ENCODE results near the gene ACADVL. TPM values are rescaled to one million over a fixed set of nuclear protein-coding genes. Genes with fewer than 3 reads are reported as not detected.
A peak's percentile ranks its signal among the peaks of the same experiment; 100 is the strongest.

ACADVL gene
- total RNA-seq, 1 donor from 2014 or later: 1,048 TPM

- Histone ChIP-seq H3K27ac (no peak overlapping the region), H3K9me3 (no peaks in the 10 kb centered on the region), H3K4me3 (no peak overlapping the region), H3K4me1 (peaks cover 8 to 13% of the 10 kb centered on the region in 2 donors), H3K36me3 (peaks cover 28 to 58% of the 10 kb centered on the region in 2 donors), H3K27me3 (peaks cover 17% of the 10 kb centered on the region)
- DNase-seq (ENCODE audit: low spot score in 2 of 2): no peak
- TF ChIP-seq CTCF (IDR thresholded peaks at IDR 0.05): no peak
- intact Hi-C loops (cut with DNase I): no loop called here
Observed at GRCh38 chr17:7258731-7259554, 39.2 kb downstream of the ACADVL start.

GRCh38 chr17:7259555-7259889, 39.8 kb downstream of the ACADVL start:
- peaks cover 17% of the 10 kb centered on the region for H3K27me3 ChIP-seq
- peaks cover 22 to 52% of the 10 kb centered on the region in 2 donors for H3K36me3 ChIP-seq
- no peaks in the 10 kb centered on the region for H3K9me3 ChIP-seq
- DNase-seq (ENCODE audit: low spot score in 2 of 2): no peak
- no peak overlapping the region for H3K27ac ChIP-seq
- peaks cover 8 to 13% of the 10 kb centered on the region in 2 donors for H3K4me1 ChIP-seq
- intact Hi-C loops (cut with DNase I): no loop called here
- no peak for TF ChIP-seq CTCF (IDR thresholded peaks at IDR 0.05)
- H3K4me3 ChIP-seq: no peak overlapping the region

GRCh38 chr17:7260151-7260550, 40.4 kb downstream of the ACADVL start:
- no peak overlapping the region for H3K27ac ChIP-seq

GRCh38 chr17:7260651-7261378, 41.1 kb downstream of the ACADVL start:
- intact Hi-C loops (cut with DNase I): no loop called here
- DNase-seq (ENCODE audit: low spot score in 2 of 2): no peak
- peaks cover 17% of the 10 kb centered on the region for H3K27me3 ChIP-seq
- no peak for TF ChIP-seq CTCF (IDR thresholded peaks at IDR 0.05)
- H3K27ac ChIP-seq: no peak overlapping the region
- no peaks in the 10 kb centered on the region for H3K9me3 ChIP-seq
- peaks cover 9 to 41% of the 10 kb centered on the region in 2 donors for H3K36me3 ChIP-seq
- H3K4me1 ChIP-seq: peaks cover 8 to 13% of the 10 kb centered on the region in 2 donors
- peak overlapping the region; percentile 35 to 53 for H3K4me3 ChIP-seq

More at GRCh38 chr17:7260151-7260550, 40.4 kb downstream of the ACADVL start:
- Histone ChIP-seq H3K4me3 (no peak overlapping the region), H3K36me3 (peaks cover 16 to 48% of the 10 kb centered on the region in 2 donors), H3K4me1 (peaks cover 8 to 13% of the 10 kb centered on the region in 2 donors), H3K27me3 (peaks cover 17% of the 10 kb centered on the region), H3K9me3 (no peaks in the 10 kb centered on the region)
- no peak for DNase-seq (ENCODE audit: low spot score in 2 of 2)
- TF ChIP-seq CTCF (IDR thresholded peaks at IDR 0.05): no peak
- intact Hi-C loops (cut with DNase I): no loop called here

- H3K4me3 ChIP-seq: peak overlapping the region; percentile 35 to 53
- no peak for TF ChIP-seq CTCF (IDR thresholded peaks at IDR 0.05)
- H3K27ac ChIP-seq: no peak overlapping the region
- no peaks in the 10 kb centered on the region for H3K9me3 ChIP-seq
- H3K36me3 ChIP-seq: peaks cover 3 to 33% of the 10 kb centered on the region in 2 donors
- DNase-seq (ENCODE audit: low spot score in 2 of 2): no peak
- intact Hi-C loops (cut with DNase I): no loop called here
- H3K4me1 ChIP-seq: peaks cover 8 to 13% of the 10 kb centered on the region in 2 donors
- H3K27me3 ChIP-seq: peaks cover 17% of the 10 kb centered on the region
Observed at GRCh38 chr17:7261379-7262191, 41.8 kb downstream of the ACADVL start.

Data from ascending aorta (tissue), 2 donors.